ENCODE measurements around the gene R3HDM2.

R3HDM2 gene

GRCh38 chr12:57261428-57261865, 169.4 kb downstream of the R3HDM2 start:
- no peak for DNase-seq

- DNase-seq = no peak
Observed at GRCh38 chr12:57260366-57260765, 170.5 kb downstream of the R3HDM2 start.

GRCh38 chr12:57258977-57259970, 171.6 kb downstream of the R3HDM2 start:
- DNase-seq = no peak

- DNase-seq = no peak
Observed at GRCh38 chr12:57255916-57256315, 174.9 kb downstream of the R3HDM2 start.

GRCh38 chr12:57254506-57255280, 176.2 kb downstream of the R3HDM2 start:
- DNase-seq = peak; percentile 0

GRCh38 chr12:57250956-57251355, 179.9 kb downstream of the R3HDM2 start, which contains the start of gene STAC3:
Gene STAC3, minus strand, starts transcription at chr12:57251187. Its CDS starts 1,551 bp downstream, at chr12:57249636.
- DNase-seq = peak; percentile 62

- DNase-seq = no peak
Observed at GRCh38 chr12:57250541-57250940, 180.3 kb downstream of the R3HDM2 start.

- no peak for DNase-seq
Observed at GRCh38 chr12:57248934-57249742, 181.7 kb downstream of the R3HDM2 start.

- no peak for DNase-seq
Observed at GRCh38 chr12:57247041-57247440, 183.8 kb downstream of the R3HDM2 start.

GRCh38 chr12:57244312-57244696, 186.5 kb downstream of the R3HDM2 start:
- no peak for DNase-seq

- DNase-seq = peak; percentile 84
Observed at GRCh38 chr12:57243521-57244311, 187.1 kb downstream of the R3HDM2 start.

GRCh38 chr12:57242691-57243454, 188.0 kb downstream of the R3HDM2 start:
- peak; percentile 72 for DNase-seq

- DNase-seq = no peak
Observed at GRCh38 chr12:57242329-57242690, 188.5 kb downstream of the R3HDM2 start.

- no peak for DNase-seq
Observed at GRCh38 chr12:57241402-57242310, 189.2 kb downstream of the R3HDM2 start.

GRCh38 chr12:57240926-57241401, 189.9 kb downstream of the R3HDM2 start:
- no peak for DNase-seq

GRCh38 chr12:57240066-57240921, 190.5 kb downstream of the R3HDM2 start:
- peak; percentile 59 for DNase-seq

- no peak for DNase-seq
Observed at GRCh38 chr12:57239587-57240065, 191.2 kb downstream of the R3HDM2 start.

- DNase-seq = peak; percentile 92
Observed at GRCh38 chr12:57238854-57239554, 191.8 kb downstream of the R3HDM2 start.
